CD14-positive monocyte (primary cell): ENCODE measurements around the gene CPNE4. TPM values are rescaled to one million over a fixed set of nuclear protein-coding genes. Genes with fewer than 3 reads are reported as not detected.

Experiments used
- DNase-seq, 3 donors: peaks; one replicate each; pipeline ENCODE4 v3.0.0-alpha.2; 2011 to 2022
- H2AFZ ChIP-seq: 2 replicates; pipeline ENCODE4 v1.6.0; 2012; ENCODE audit warnings: mild to moderate bottlenecking, low read depth, low read length, inconsistent platforms; ENCODE audit not compliant: insufficient read depth, poor library complexity, severe bottlenecking
- H3K27ac ChIP-seq, 2 donors: 1 replicate in 1 of 2; 2 replicates in 1 of 2; pipeline ENCODE4 v1.5.1; 2012 to 2013; ENCODE audit warnings: low read length in 2 of 2, control low read depth in 1 of 2, inconsistent platforms in 1 of 2, low read depth in 1 of 2, mild to moderate bottlenecking in 1 of 2
- H3K27me3 ChIP-seq, 2 donors: one replicate each; pipeline versions ENCODE4 v1.6.0 to v1.6.1; 2011 to 2013; ENCODE audit warnings: low read length in 2 of 2; ENCODE audit not compliant: control insufficient read depth in 2 of 2, insufficient read depth in 2 of 2
- H3K36me3 ChIP-seq, 2 donors: replicated peaks in 1 of 2; 1 replicate in 1 of 2; 2 replicates in 1 of 2; pipeline versions ENCODE4 v1.5.1 to v1.6.1; 2012 to 2013; ENCODE audit warnings: low read length in 2 of 2, control low read depth in 1 of 2, inconsistent platforms in 1 of 2, mild to moderate bottlenecking in 1 of 2; ENCODE audit not compliant: insufficient read depth in 2 of 2, control insufficient read depth in 1 of 2
- H3K4me1 ChIP-seq, 2 donors: 1 replicate in 1 of 2; 2 replicates in 1 of 2; pipeline versions ENCODE4 v1.5.1 to v1.6.1; 2012 to 2013; ENCODE audit warnings: low read length in 2 of 2, control low read depth in 1 of 2, inconsistent platforms in 1 of 2, mild to moderate bottlenecking in 1 of 2, moderate library complexity in 1 of 2; ENCODE audit not compliant: insufficient read depth in 2 of 2, control insufficient read depth in 1 of 2
- H3K4me2 ChIP-seq: replicated peaks from 2 replicates; pipeline ENCODE3; 2012; ENCODE audit warnings: low read length, moderate library complexity, mild to moderate bottlenecking; ENCODE audit not compliant: poor library complexity, severe bottlenecking; ENCODE audit errors: extremely low read depth
- H3K4me3 ChIP-seq, 3 experiments: fragments of 200-600 bp in 1 of 3; sonication (generic) in 1 of 3; replicated peaks in 1 of 3; 1 replicate in 2 of 3; 2 replicates in 1 of 3; pipeline ENCODE4 v1.5.1; 2011 to 2013; ENCODE audit warnings: low read length in 3 of 3, mild to moderate bottlenecking in 3 of 3, control low read depth in 2 of 3, low read depth in 2 of 3, inconsistent platforms in 1 of 3, moderate library complexity in 1 of 3
- H3K79me2 ChIP-seq: 2 replicates; pipeline ENCODE4 v1.6.0; 2012; ENCODE audit warnings: mild to moderate bottlenecking, control low read depth, inconsistent platforms, low read length, moderate library complexity; ENCODE audit not compliant: insufficient read depth
- H3K9ac ChIP-seq: 2 replicates; pipeline ENCODE4 v1.6.0; 2017; ENCODE audit warnings: low read length, mild to moderate bottlenecking; ENCODE audit not compliant: insufficient read depth, poor library complexity, severe bottlenecking
- H3K9me3 ChIP-seq, 2 donors: replicated peaks in 1 of 2; 1 replicate in 1 of 2; 2 replicates in 1 of 2; pipeline versions ENCODE4 v1.5.1 to v1.6.1; 2012 to 2013; ENCODE audit warnings: low read length in 2 of 2, control low read depth in 1 of 2; ENCODE audit not compliant: control insufficient read depth in 1 of 2, insufficient read depth in 1 of 2
- H4K20me1 ChIP-seq: 2 replicates; pipeline ENCODE4 v1.6.0; 2012; ENCODE audit warnings: mild to moderate bottlenecking, low read length, control low read depth, moderate library complexity; ENCODE audit not compliant: insufficient read depth
- H3K27ac Mint-ChIP-seq, 7 donors: one replicate each; pipeline ENCODE4 v1.8.0; 2020; ENCODE audit warnings: mild to moderate bottlenecking in 7 of 7, mixed read lengths in 7 of 7, moderate library complexity in 6 of 7, inconsistent platforms in 2 of 7
- H3K27me3 Mint-ChIP-seq, 3 donors: one replicate each; pipeline ENCODE4 v1.8.0; 2021 to 2022; ENCODE audit warnings: low read depth in 3 of 3, mild to moderate bottlenecking in 3 of 3, mixed read lengths in 3 of 3, moderate library complexity in 3 of 3, inconsistent platforms in 1 of 3
- H3K36me3 Mint-ChIP-seq, 2 donors: one replicate each; pipeline ENCODE4 v1.8.0; 2020; ENCODE audit warnings: mixed read lengths in 2 of 2, inconsistent platforms in 1 of 2, mild to moderate bottlenecking in 1 of 2
- H3K4me1 Mint-ChIP-seq: one replicate; pipeline ENCODE4 v1.8.0; 2020; ENCODE audit warnings: mild to moderate bottlenecking, mixed read lengths
- H3K4me3 Mint-ChIP-seq, 2 donors: one replicate each; pipeline ENCODE4 v1.8.0; 2020; ENCODE audit warnings: mild to moderate bottlenecking in 2 of 2, mixed read lengths in 2 of 2, moderate library complexity in 1 of 2
- H3K9me3 Mint-ChIP-seq, 7 donors: one replicate each; pipeline ENCODE4 v1.8.0; 2020 to 2022; ENCODE audit warnings: mixed read lengths in 7 of 7, mild to moderate bottlenecking in 6 of 7, moderate library complexity in 6 of 7, inconsistent platforms in 2 of 7
- CTCF ChIP-seq: fragments of 200-600 bp; IDR thresholded peaks from one replicate; pipeline ENCODE4 v1.8.0; 2022; ENCODE audit warnings: antibody characterized with exemption, mild to moderate bottlenecking
- WGBS: methylation state at CpG from one replicate; pipeline ENCODE4 v1.1.5; 2013; ENCODE audit warnings: missing lambda C conversion rate; ENCODE audit not compliant: insufficient coverage; 5-methylcytosine and 5-hydroxymethylcytosine counted together
- intact Hi-C, 2 donors: fragments of 100-400 bp; cut with micrococcal nuclease; formaldehyde crosslinking; loops; one replicate each; pipeline versions ENCODE4 v1.15.0 to v1.15.1; 2023
- polyA plus RNA-seq, 3 donors: library from polyadenylated mRNA; depleted of rRNA in 1 of 3; unstranded in 2 of 3; stranded (reverse) in 1 of 3; fragments of 300-500 nt in 2 of 3; fragments of >200 nt in 1 of 3; fragmentation: Illumina TruSeq in 2 of 3; gene quantifications; 1 replicate in 2 of 3; 2 replicates in 1 of 3; pipeline ENCODE4 v1.2.3, GENCODE V29; 2012 to 2021

The CPNE4 gene
- polyA plus RNA-seq, 3 donors = not detected

GRCh38 chr3:131881777-131882176, 153.0 kb downstream of the CPNE4 start:
- no peak overlapping the region for H2AFZ ChIP-seq
- intact Hi-C loops = no loop called here
- H3K9me3 ChIP-seq = no peaks in the 10 kb centered on the region
- no peak for DNase-seq
- H3K27ac Mint-ChIP-seq = no peak overlapping the region
- H3K4me2 ChIP-seq = no peak overlapping the region
- TF ChIP-seq CTCF = no peak
- H3K79me2 ChIP-seq = no peaks in the 10 kb centered on the region
- H3K36me3 Mint-ChIP-seq = no peaks in the 10 kb centered on the region
- no peak overlapping the region for H3K4me3 ChIP-seq
- peaks cover 3 to 5% (median 3%) of the 10 kb centered on the region in 3 donors for H3K27me3 Mint-ChIP-seq
- H3K9ac ChIP-seq = no peak overlapping the region
- no peaks in the 10 kb centered on the region for H3K36me3 ChIP-seq
- no peaks in the 10 kb centered on the region for H3K4me1 Mint-ChIP-seq
- no peaks in the 10 kb centered on the region for H3K4me1 ChIP-seq
- H4K20me1 ChIP-seq = no peaks in the 10 kb centered on the region
- H3K9me3 Mint-ChIP-seq = peaks cover 0 to 3% (median 0%) of the 10 kb centered on the region in 7 donors
- no peak overlapping the region for H3K27ac ChIP-seq
- no peak overlapping the region for H3K4me3 Mint-ChIP-seq
- no peaks in the 10 kb centered on the region for H3K27me3 ChIP-seq
- WGBS = no CpG with 5 or more reads among the region's 3 CpGs

- H3K4me3 ChIP-seq = no peak overlapping the region
- no peaks in the 10 kb centered on the region for H4K20me1 ChIP-seq
- WGBS = 75% methylated on average over 2 of the region's 2 CpGs
- no peak overlapping the region for H3K9ac ChIP-seq
- H3K4me2 ChIP-seq = no peak overlapping the region
- Mint-ChIP-seq H3K36me3 (no peaks in the 10 kb centered on the region), H3K27me3 (peaks cover 2 to 5% (median 3%) of the 10 kb centered on the region in 3 donors), H3K9me3 (peaks cover 0 to 3% (median 0%) of the 10 kb centered on the region in 7 donors), H3K27ac (no peak overlapping the region), H3K4me3 (no peak overlapping the region), H3K4me1 (no peaks in the 10 kb centered on the region)
- H3K27me3 ChIP-seq = no peaks in the 10 kb centered on the region
- no peaks in the 10 kb centered on the region for H3K36me3 ChIP-seq
- no peak overlapping the region for H2AFZ ChIP-seq
- no peak for TF ChIP-seq CTCF
- intact Hi-C loops = no loop called here
- no peak overlapping the region for H3K27ac ChIP-seq
- no peaks in the 10 kb centered on the region for H3K79me2 ChIP-seq
- H3K4me1 ChIP-seq = no peaks in the 10 kb centered on the region
- H3K9me3 ChIP-seq = no peaks in the 10 kb centered on the region
- no peak for DNase-seq
Observed at GRCh38 chr3:131880948-131881347, 153.9 kb downstream of the CPNE4 start.
